ENCODE results near the gene KSR1. TPM values are rescaled to one million over a fixed set of nuclear protein-coding genes. Genes with fewer than 3 reads are reported as not detected.

Gene KSR1
- total RNA-seq, 1 donor from 2014 or later = 9.5 TPM

DNA sequence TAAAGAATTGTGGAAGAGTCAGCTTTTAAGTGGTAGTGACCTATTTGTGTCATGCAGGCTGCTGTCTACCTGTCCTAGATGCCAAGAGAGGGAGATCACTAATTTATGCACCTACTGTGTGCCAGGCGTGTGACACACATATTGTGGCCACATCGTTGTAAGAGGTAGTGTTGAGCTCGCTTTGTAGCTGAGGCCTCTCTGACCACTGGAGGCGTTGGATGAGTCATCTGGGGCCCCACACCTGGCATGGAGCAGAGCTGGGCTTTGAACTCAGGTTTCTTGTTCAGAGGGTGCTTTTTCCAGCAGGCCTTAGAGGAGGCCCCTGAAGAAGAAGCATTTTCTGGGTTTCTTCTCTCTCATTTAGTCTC lies 122.5 kb downstream of the KSR1 start:
- Histone ChIP-seq H3K4me3 (no peak overlapping the region), H3K27ac (replicated peaks) (peak overlapping the region; percentile 74), H3K27me3 (ENCODE audit: low read depth) (no peaks in the 10 kb centered on the region), H3K4me1 (peaks cover 27% of the 10 kb centered on the region), H3K9me3 (replicated peaks) (no peaks in the 10 kb centered on the region), H3K36me3 (peaks cover 8% of the 10 kb centered on the region)
- no peak for TF ChIP-seq CTCF (IDR thresholded peaks at IDR 0.05; ENCODE audit: borderline replicate concordance)
- no peak for DNase-seq
- intact Hi-C loops (cut with micrococcal nuclease) = no loop called here

- H3K4me1 ChIP-seq = peaks cover 27% of the 10 kb centered on the region
- no peak for DNase-seq
- intact Hi-C loops (cut with micrococcal nuclease) = no loop called here
- no peaks in the 10 kb centered on the region for H3K9me3 ChIP-seq (replicated peaks)
- H3K27ac ChIP-seq (replicated peaks) = no peak overlapping the region
- no peak for TF ChIP-seq CTCF (IDR thresholded peaks at IDR 0.05; ENCODE audit: borderline replicate concordance)
- H3K36me3 ChIP-seq = peaks cover 8% of the 10 kb centered on the region
- no peak overlapping the region for H3K4me3 ChIP-seq
- no peaks in the 10 kb centered on the region for H3K27me3 ChIP-seq (ENCODE audit: low read depth)
Measured at GRCh38 chr17:27579304-27579703, 123.1 kb downstream of the KSR1 start.

DNA sequence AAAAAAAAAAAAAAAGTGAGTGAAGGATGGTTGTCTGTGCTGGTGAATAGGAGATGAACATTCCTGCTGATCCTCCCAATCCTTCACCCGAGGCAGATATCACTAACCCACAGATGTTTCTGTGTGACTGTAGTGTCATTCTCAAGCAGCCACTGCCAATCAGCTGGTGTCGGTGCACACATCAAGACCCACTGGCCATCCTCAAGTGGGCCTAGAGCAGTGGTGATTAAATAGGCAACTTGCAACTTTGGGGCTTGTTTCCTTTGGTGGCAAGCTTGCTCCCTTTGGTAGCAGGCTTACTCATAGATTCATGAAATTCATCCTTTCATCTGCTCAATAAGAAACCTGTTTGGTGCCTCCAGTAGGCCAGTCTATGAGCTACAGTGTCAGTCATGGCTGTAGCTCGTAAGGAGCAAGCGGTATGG lies 123.7 kb downstream of the KSR1 start:
- TF ChIP-seq CTCF (IDR thresholded peaks at IDR 0.05; ENCODE audit: borderline replicate concordance) = no peak
- Histone ChIP-seq H3K27ac (replicated peaks) (no peak overlapping the region), H3K4me1 (peaks cover 27% of the 10 kb centered on the region), H3K36me3 (peaks cover 8% of the 10 kb centered on the region), H3K9me3 (replicated peaks) (no peaks in the 10 kb centered on the region), H3K4me3 (no peak overlapping the region), H3K27me3 (ENCODE audit: low read depth) (no peaks in the 10 kb centered on the region)
- intact Hi-C loops (cut with micrococcal nuclease) = no loop called here
- no peak for DNase-seq

- Histone ChIP-seq H3K4me3 (no peak overlapping the region), H3K27ac (replicated peaks) (no peak overlapping the region), H3K36me3 (peaks cover 8% of the 10 kb centered on the region), H3K27me3 (ENCODE audit: low read depth) (no peaks in the 10 kb centered on the region), H3K9me3 (replicated peaks) (no peaks in the 10 kb centered on the region), H3K4me1 (peaks cover 27% of the 10 kb centered on the region)
- no peak for DNase-seq
- intact Hi-C loops (cut with micrococcal nuclease) = no loop called here
- TF ChIP-seq CTCF (IDR thresholded peaks at IDR 0.05; ENCODE audit: borderline replicate concordance) = no peak
Measured at GRCh38 chr17:27581016-27581415, 124.8 kb downstream of the KSR1 start.

DNA sequence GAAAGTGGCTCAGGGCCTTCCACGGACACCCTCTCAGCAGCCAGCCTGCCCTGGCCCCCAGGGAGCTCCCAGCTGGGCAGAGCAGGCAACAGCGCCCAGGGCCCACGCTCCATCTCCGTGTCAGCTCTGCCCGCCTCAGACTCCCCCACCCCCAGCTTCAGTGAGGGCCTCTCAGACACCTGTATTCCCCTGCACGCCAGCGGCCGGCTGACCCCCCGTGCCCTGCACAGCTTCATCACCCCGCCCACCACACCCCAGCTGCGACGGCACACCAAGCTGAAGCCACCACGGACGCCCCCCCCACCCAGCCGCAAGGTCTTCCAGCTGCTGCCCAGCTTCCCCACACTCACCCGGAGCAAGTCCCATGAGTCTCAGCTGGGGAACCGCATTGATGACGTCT lies 126.4 kb downstream of the KSR1 start:
- H3K27ac ChIP-seq (replicated peaks) = no peak overlapping the region
- DNase-seq = no peak
- intact Hi-C loops (cut with micrococcal nuclease) = no loop called here
- no peaks in the 10 kb centered on the region for H3K9me3 ChIP-seq (replicated peaks)
- peaks cover 16% of the 10 kb centered on the region for H3K4me1 ChIP-seq
- no peak for TF ChIP-seq CTCF (IDR thresholded peaks at IDR 0.05; ENCODE audit: borderline replicate concordance)
- H3K4me3 ChIP-seq = no peak overlapping the region
- H3K36me3 ChIP-seq = peaks cover 13% of the 10 kb centered on the region
- H3K27me3 ChIP-seq (ENCODE audit: low read depth) = no peaks in the 10 kb centered on the region
